Measurements from ENCODE around the gene AKAP5. TPM values are rescaled to one million over a fixed set of nuclear protein-coding genes. Genes with fewer than 3 reads are reported as not detected.
A peak's percentile ranks its signal among the peaks of the same experiment; 100 is the strongest.

AKAP5 gene
- total and polyA plus RNA-seq, 2 of the 13 experiments (the other 11 are each of a cell fraction or from before 2014, with no cell fraction given): 0.18 to 1.5 TPM

- Histone ChIP-seq H4K20me1 (ENCODE audit: insufficient read depth, low read length) (no peaks in the 10 kb centered on the region), H3K4me3 (replicated peaks in 1 of 3; ENCODE audit: insufficient read depth in 1 of 3, low read depth in 2 of 3, low read length in 3 of 3) (peak overlapping the region; percentile 49 to 77 (median 69); a peak in 5 of 6 replicates), H3K4me2 (ENCODE audit: low read depth, low read length) (peak overlapping the region; percentile 90), H3K9me3 (ENCODE audit: low read length) (no peaks in the 10 kb centered on the region), H3K9ac (ENCODE audit: insufficient read depth, low read depth, low read length) (peak overlapping the region; percentile 41; the same call in 1 of the 2 replicates), H3K27ac (ENCODE audit: extremely low read length, insufficient read depth, low read length) (no peak overlapping the region), H3K4me1 (ENCODE audit: insufficient read depth, low read length) (peaks cover 28% of the 10 kb centered on the region), H2AFZ (ENCODE audit: low read length) (peak overlapping the region; percentile 20), H3K79me2 (ENCODE audit: insufficient read depth, low read length) (no peaks in the 10 kb centered on the region), H3K27me3 (ENCODE audit: control insufficient read depth in 1 of 2, insufficient read depth in 2 of 2, low read length in 2 of 2) (no peaks in the 10 kb centered on the region), H3K36me3 (replicated peaks in 1 of 2; ENCODE audit: control insufficient read depth in 1 of 2, insufficient read depth in 2 of 2, low read length in 2 of 2) (0 out of 5 replicates have a peak, but pooled peaks cover 0 to 3% of the 10 kb centered on the region in 2 experiments)
- POLR2A ChIA-PET: no interaction called here
- WGBS (ENCODE audit: low lambda C conversion rate): 7% methylated on average over 5 of the region's 6 CpGs
- TF ChIP-seq NR2C2 (CRISPR knock-in tag; IDR thresholded peaks at IDR 0.05; ENCODE audit: borderline replicate concordance) (no peak), MXD4 (CRISPR knock-in tag; IDR thresholded peaks at IDR 0.05) (no peak), ZNF781 (CRISPR knock-in tag; IDR thresholded peaks at IDR 0.05; ENCODE audit: borderline replicate concordance, not compliant biosample characterization) (peak; percentile 29), KDM1A (CRISPR knock-in tag; IDR thresholded peaks at IDR 0.05) (no peak), KLF15 (CRISPR knock-in tag; IDR thresholded peaks at IDR 0.05; ENCODE audit: borderline replicate concordance) (no peak), ZNF263 (CRISPR knock-in tag; IDR thresholded peaks at IDR 0.05) (no peak)
- in situ Hi-C loops (cut with HindIII; ENCODE audit: extremely low pct_ligation_motif_present, low pct_unique_long_range_greater_than_20kb) (no loop called here), intact Hi-C loops (cut with micrococcal nuclease; ENCODE audit: unreplicated experiment) (no loop called here)
- DNase-seq (ENCODE audit: low spot score) (no peak), ATAC-seq (peak; percentile 3; the same call in 1 of the 3 replicates), FAIRE-seq (peak; percentile 18)
- CTCF ChIA-PET (ENCODE audit: low intra/inter-chr PET ratio, low total read pairs): no interaction called here
- no TSS peak for BruUV-seq (replicated peaks)
These were observed 648 bp upstream of the AKAP5 start for GRCh38 chr14:64464651-64465050.

GRCh38 chr14:64465831-64466554 lies 694 bp downstream of the AKAP5 start:
- Histone ChIP-seq H4K20me1 (ENCODE audit: insufficient read depth, low read length) (no peaks in the 10 kb centered on the region), H3K36me3 (replicated peaks in 1 of 2; ENCODE audit: control insufficient read depth in 1 of 2, insufficient read depth in 2 of 2, low read length in 2 of 2) (no peaks in the 10 kb centered on the region), H2AFZ (ENCODE audit: low read length) (no peak overlapping the region), H3K9me3 (ENCODE audit: low read length) (no peaks in the 10 kb centered on the region), H3K9ac (ENCODE audit: insufficient read depth, low read depth, low read length) (peak overlapping the region; percentile 64), H3K4me2 (ENCODE audit: low read depth, low read length) (peak overlapping the region; percentile 90), H3K79me2 (ENCODE audit: insufficient read depth, low read length) (no peaks in the 10 kb centered on the region), H3K4me1 (ENCODE audit: insufficient read depth, low read length) (peaks cover 28% of the 10 kb centered on the region), H3K27ac (ENCODE audit: extremely low read length, insufficient read depth, low read length) (no peak overlapping the region), H3K4me3 (replicated peaks in 1 of 3; ENCODE audit: insufficient read depth in 1 of 3, low read depth in 2 of 3, low read length in 3 of 3) (peak overlapping the region; percentile 49 to 77 (median 66); a peak in 5 of 6 replicates), H3K27me3 (ENCODE audit: control insufficient read depth in 1 of 2, insufficient read depth in 2 of 2, low read length in 2 of 2) (no peaks in the 10 kb centered on the region)
- DNase-seq (ENCODE audit: low spot score) (no peak), ATAC-seq (peak; percentile 30), FAIRE-seq (no peak)
- intact Hi-C loops (cut with micrococcal nuclease; ENCODE audit: unreplicated experiment) (no loop called here), in situ Hi-C loops (cut with HindIII; ENCODE audit: extremely low pct_ligation_motif_present, low pct_unique_long_range_greater_than_20kb) (no loop called here)
- ChIA-PET POLR2A (interaction anchor here (0.8 kb wide), 1 partner anchor 78 kb away, joined by 3 read pairs; the partner anchor contains the start of gene MTHFD1), CTCF (ENCODE audit: low intra/inter-chr PET ratio, low total read pairs) (no interaction called here)
- 53% methylated on average over 15 of the region's 15 CpGs for WGBS (ENCODE audit: low lambda C conversion rate)
- BruUV-seq (replicated peaks): no TSS peak
- TF ChIP-seq ASH2L (IDR thresholded peaks at IDR 0.05; ENCODE audit: insufficient read length, low read depth, low read length): peak; percentile 3
- TF ChIP-seq, protein P1, sequence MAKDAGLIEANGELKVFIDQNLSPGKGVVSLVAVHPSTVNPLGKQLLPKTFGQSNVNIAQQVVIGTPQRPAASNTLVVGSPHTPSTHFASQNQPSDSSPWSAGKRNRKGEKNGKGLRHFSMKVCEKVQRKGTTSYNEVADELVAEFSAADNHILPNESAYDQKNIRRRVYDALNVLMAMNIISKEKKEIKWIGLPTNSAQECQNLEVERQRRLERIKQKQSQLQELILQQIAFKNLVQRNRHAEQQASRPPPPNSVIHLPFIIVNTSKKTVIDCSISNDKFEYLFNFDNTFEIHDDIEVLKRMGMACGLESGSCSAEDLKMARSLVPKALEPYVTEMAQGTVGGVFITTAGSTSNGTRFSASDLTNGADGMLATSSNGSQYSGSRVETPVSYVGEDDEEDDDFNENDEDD (CRISPR knock-in tag; IDR thresholded peaks at IDR 0.05; ENCODE audit: borderline replicate concordance): no peak
- TF ChIP-seq CEBPB (IDR thresholded peaks at IDR 0.05; ENCODE audit: borderline replicate concordance, low read depth, low read length): peak; percentile 49; the same call in 1 of the 2 replicates

All from HepG2 (cell line).